ENCODE measurements around the gene S100A1.

DNA sequence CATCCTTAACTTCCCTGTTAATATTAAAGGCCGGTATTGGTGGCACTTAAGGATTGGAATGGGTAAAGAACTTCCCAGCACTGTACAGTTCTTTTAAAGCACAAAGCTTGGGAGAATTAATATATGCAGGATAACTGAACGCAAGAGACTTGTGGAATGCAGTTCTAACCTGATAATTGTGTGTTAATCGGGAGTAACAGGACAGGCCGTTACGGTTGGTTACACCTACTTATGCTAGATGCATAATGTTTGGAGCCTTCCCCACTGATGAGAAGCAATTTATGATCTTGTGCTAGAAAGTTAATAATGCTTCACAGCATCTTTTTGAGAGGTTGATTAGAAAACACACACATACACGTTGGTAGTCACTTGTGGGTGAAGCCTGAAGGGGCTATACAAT is 12.6 kb downstream of the S100A1 start:
- TF ChIP-seq EP300 (IDR thresholded peaks at IDR 0.05): no peak
- TF ChIP-seq POLR2A (IDR thresholded peaks at IDR 0.05): no peak
